Common myeloid progenitor, CD34-positive (primary cell): ENCODE data around the gene UTP4.

ENCODE experiments used
- CTCF ChIA-PET: fragments of 350-600 bp; sonication (Branson Sonifier 250); formaldehyde crosslinking; loops from one replicate; lab custom pipeline; 2021; ENCODE audit warnings: antibody characterized with exemption; lab: Charles Lee
- POLR2A ChIA-PET: fragments of 350-600 bp; sonication (Branson Sonifier 250); formaldehyde crosslinking; loops from one replicate; lab custom pipeline; 2021; ENCODE audit warnings: antibody characterized with exemption; lab: Charles Lee
- DNase-seq, 3 donors: peaks; one replicate each; pipeline versions ENCODE4 v3.0.0 to v3.0.0-alpha.2; 2013
- H3K27ac ChIP-seq, 2 experiments: 1 replicate in 1 of 2; 2 replicates in 1 of 2; pipeline ENCODE4 v1.7.0; 2013; ENCODE audit warnings: inconsistent platforms in 2 of 2, low read length in 2 of 2, mild to moderate bottlenecking in 2 of 2, low read depth in 1 of 2, moderate library complexity in 1 of 2; ENCODE audit not compliant: severe bottlenecking in 2 of 2, insufficient read depth in 1 of 2, poor library complexity in 1 of 2
- H3K27me3 ChIP-seq, 5 experiments: replicated peaks in 2 of 5; 1 replicate in 3 of 5; 2 replicates in 2 of 5; pipeline versions ENCODE4 v1.6.1 to v1.7.0; 2013; ENCODE audit warnings: low read length in 4 of 5, mild to moderate bottlenecking in 2 of 5, moderate library complexity in 2 of 5, inconsistent platforms in 1 of 5; ENCODE audit not compliant: insufficient read depth in 5 of 5, control insufficient read depth in 4 of 5
- H3K36me3 ChIP-seq, 4 experiments: 1 replicate in 2 of 4; 2 replicates in 2 of 4; pipeline versions ENCODE4 v1.6.1 to v1.7.0; 2013; ENCODE audit warnings: low read length in 3 of 4, control low read depth in 1 of 4, mild to moderate bottlenecking in 1 of 4; ENCODE audit not compliant: control insufficient read depth in 4 of 4, insufficient read depth in 4 of 4
- H3K4me1 ChIP-seq, 4 experiments: 1 replicate in 3 of 4; 2 replicates in 1 of 4; pipeline versions ENCODE4 v1.6.1 to v1.7.1; 2013; ENCODE audit warnings: low read length in 3 of 4, mild to moderate bottlenecking in 3 of 4, control low read depth in 1 of 4, inconsistent platforms in 1 of 4, moderate library complexity in 1 of 4; ENCODE audit not compliant: control insufficient read depth in 4 of 4, insufficient read depth in 4 of 4; ENCODE audit errors: control extremely low read depth in 1 of 4
- H3K4me3 ChIP-seq, 7 experiments: 1 replicate in 4 of 7; 2 replicates in 3 of 7; pipeline versions ENCODE4 v1.5.1 to v1.7.0; 2013; ENCODE audit warnings: mild to moderate bottlenecking in 7 of 7, low read length in 6 of 7, moderate library complexity in 6 of 7, inconsistent platforms in 2 of 7, low read depth in 2 of 7, control low read depth in 1 of 7; ENCODE audit not compliant: insufficient read depth in 4 of 7, control insufficient read depth in 1 of 7; ENCODE audit errors: extremely low read depth in 1 of 7
- H3K9me3 ChIP-seq, 5 experiments: 1 replicate in 4 of 5; 2 replicates in 1 of 5; pipeline versions ENCODE4 v1.6.1 to v1.7.1; 2013; ENCODE audit warnings: low read length in 4 of 5, mild to moderate bottlenecking in 2 of 5, inconsistent platforms in 1 of 5, low read depth in 1 of 5, moderate library complexity in 1 of 5; ENCODE audit not compliant: control insufficient read depth in 4 of 5, insufficient read depth in 2 of 5; ENCODE audit errors: control extremely low read depth in 1 of 5
- whole genome bisulfite sequencing: methylation state at CpG from one replicate; pipeline ENCODE4 v1.1.5; 2013; ENCODE audit not compliant: insufficient coverage; 5-methylcytosine and 5-hydroxymethylcytosine counted together

UTP4 gene

DNA sequence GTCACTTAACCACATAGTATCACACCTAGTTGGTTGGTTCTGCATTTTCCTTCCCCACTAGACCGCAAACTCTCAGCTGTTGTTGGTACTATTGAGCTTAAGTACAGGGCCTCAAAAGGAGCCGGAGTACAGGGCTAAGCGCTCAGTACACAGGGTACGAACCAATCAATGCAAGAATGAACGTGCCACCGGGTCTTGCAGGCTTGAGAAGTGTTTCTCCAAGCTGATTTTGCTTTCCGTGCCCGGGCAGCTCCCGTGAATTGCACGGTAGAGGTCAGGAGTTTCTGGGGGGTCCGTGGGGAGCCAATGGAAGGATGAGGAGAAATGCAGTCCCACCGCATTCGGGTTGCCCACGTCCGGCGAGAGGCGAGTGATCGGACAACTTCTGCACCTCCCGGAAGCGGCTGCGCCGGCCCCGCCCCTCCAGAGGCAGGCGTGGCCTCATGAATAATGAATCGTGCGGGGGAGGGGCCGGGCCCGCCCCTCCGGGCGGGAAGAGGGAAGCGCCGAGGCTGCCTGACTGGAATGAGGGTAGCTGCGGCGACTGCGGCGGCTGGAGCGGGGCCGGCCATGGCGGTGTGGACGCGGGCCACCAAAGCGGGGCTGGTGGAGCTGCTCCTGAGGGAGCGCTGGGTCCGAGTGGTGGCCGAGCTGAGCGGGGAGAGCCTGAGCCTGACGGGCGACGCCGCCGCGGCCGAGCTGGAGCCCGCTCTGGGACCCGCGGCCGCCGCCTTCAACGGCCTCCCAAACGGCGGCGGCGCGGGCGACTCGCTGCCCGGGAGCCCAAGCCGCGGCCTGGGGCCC is 54.4 kb downstream of the UTP4 start, which contains the start of gene SNTB2:
SNTB2 (plus strand) TSS at position 523 of the 804 bp plus-strand sequence; CDS start at position 526, 3 bp downstream.
- Histone ChIP-seq H3K27ac (peak within 1 kb of the TSS in 1 of 2 experiments; percentile 61), H3K4me1 (peaks cover 7 to 42% (median 24%) of the 10 kb centered on the region in 4 experiments), H3K36me3 (no peaks in the 10 kb centered on the region), H3K9me3 (no peaks in the 10 kb centered on the region), H3K4me3 (peak within 1 kb of the TSS; percentile 52 to 83 (median 74)), H3K27me3 (peaks cover 0 to 17% (median 6%) of the 10 kb centered on the region in 5 experiments)
- WGBS = 0% methylated on average over 53 of the region's 69 CpGs
- CTCF ChIA-PET = interaction anchor here (0.6 to 1.0 kb wide), 2 partner anchors 31 to 163 kb away, joined by 3 read pairs; no protein-coding TSS in a partner anchor
- DNase-seq = peak; percentile 79 to 96 (median 92)
- POLR2A ChIA-PET = interaction anchor here (0.6 kb wide), 1 partner anchor 736 kb away, joined by 4 read pairs; no protein-coding TSS in a partner anchor

DNA sequence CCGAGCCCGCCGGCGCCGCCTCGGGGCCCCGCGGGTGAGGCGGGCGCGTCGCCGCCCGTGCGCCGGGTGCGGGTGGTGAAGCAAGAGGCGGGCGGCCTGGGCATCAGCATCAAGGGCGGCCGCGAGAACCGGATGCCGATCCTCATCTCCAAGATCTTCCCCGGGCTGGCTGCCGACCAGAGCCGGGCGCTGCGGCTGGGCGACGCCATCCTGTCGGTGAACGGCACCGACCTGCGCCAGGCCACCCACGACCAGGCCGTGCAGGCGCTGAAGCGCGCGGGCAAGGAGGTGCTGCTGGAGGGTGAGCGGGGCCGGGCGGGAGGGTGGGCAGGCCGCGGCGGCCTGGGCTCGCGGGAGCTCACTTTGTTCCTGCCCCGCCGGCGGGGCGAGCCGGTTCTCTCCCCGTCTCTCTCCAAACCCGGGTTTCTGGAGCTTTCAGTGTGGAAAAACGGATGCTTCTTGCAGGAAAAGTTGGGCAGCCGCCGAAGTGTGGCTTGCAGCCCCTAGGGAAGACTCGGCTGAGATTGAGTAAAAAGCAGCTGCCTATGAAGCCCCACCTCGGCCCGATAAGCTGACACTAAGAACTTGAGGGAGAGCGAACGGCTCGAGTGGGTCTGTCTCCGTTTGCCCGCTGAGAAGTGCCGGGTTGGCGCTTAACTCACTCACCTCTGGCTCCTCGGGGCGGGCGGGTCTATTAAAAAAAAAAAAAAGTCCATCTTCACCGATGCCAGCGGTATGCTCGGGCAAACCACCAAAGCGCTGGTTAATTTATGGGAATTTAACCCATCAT is 55.2 kb downstream of the UTP4 start:
- 0% methylated on average over 58 of the region's 76 CpGs for WGBS

DNA sequence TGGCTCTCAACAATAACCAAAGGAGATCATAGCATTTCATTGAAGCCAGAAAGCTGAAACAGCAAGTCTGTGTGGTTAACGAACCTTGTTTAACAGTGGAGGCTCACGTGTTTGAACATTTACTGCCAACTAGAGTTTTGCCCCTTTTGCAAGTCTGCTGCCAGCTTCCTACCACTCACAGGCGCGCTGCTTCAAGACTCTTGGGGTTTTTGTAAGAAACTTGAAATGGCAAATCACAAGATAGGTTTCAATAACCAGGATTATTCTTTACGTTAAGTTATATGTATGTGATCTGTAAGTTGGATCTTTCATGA is 55.7 kb downstream of the UTP4 start:
- DNase-seq = peak in 2 of 3 donors; percentile 66 to 84
- H3K4me3 ChIP-seq = peak overlapping the region in 6 of 7 experiments; percentile 64 to 83 (median 76)

More for the DNA sequence above, 55.2 kb downstream of the UTP4 start:
- Histone ChIP-seq H3K4me1 (peaks cover 7 to 42% (median 24%) of the 10 kb centered on the region in 4 experiments), H3K4me3 (peak overlapping the region; percentile 52 to 83 (median 74)), H3K36me3 (no peaks in the 10 kb centered on the region), H3K27me3 (peaks cover 0 to 17% (median 6%) of the 10 kb centered on the region in 5 experiments), H3K9me3 (no peaks in the 10 kb centered on the region), H3K27ac (no peak overlapping the region)
- ChIA-PET POLR2A (interaction anchor here (0.6 kb wide), 2 partner anchors 701 to 735 kb away, joined by 4 to 6 read pairs; no protein-coding TSS in a partner anchor), CTCF (interaction anchor here (1.0 kb wide), 1 partner anchor 32 kb away, joined by 3 read pairs; no protein-coding TSS in a partner anchor)
- DNase-seq = peak in 2 of 3 donors; percentile 31 to 49

DNA sequence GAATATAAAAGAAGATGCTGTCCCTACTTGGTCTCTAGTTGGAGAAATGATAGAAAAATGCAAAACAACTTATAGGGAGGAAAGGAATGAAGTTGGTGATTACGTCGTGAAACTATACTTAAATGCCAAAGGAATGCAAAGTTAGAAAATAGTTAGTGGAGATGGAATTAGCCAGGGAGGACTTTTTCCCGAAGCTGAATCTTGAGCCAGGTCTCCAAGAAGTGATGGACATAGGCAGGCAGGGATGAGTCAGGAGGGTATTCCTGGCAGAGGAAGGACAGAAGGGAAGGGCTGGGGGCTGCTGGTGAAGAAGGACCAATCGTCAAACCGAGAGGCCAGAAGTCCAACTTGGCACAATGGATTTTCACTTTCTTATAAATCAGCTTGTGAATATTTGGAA is 56.3 kb downstream of the UTP4 start:
- Histone ChIP-seq H3K4me3 (peak overlapping the region in 1 of 7 experiments; percentile 26), H3K9me3 (no peaks in the 10 kb centered on the region), H3K27ac (no peak overlapping the region), H3K27me3 (peaks cover 0 to 17% (median 7%) of the 10 kb centered on the region in 5 experiments), H3K36me3 (no peaks in the 10 kb centered on the region), H3K4me1 (peaks cover 7 to 42% (median 24%) of the 10 kb centered on the region in 4 experiments)
- POLR2A ChIA-PET = no interaction called here
- 65% methylated on average over 4 of the region's 5 CpGs for WGBS
- CTCF ChIA-PET = interaction anchor here (0.8 kb wide), 1 partner anchor 844 kb away, joined by 3 read pairs; no protein-coding TSS in a partner anchor
- no peak for DNase-seq

More for the DNA sequence above, 55.7 kb downstream of the UTP4 start:
- peaks cover 0 to 17% (median 6%) of the 10 kb centered on the region in 5 experiments for H3K27me3 ChIP-seq
- 0% methylated on average over 4 of the region's 5 CpGs for WGBS
- ChIA-PET CTCF (no interaction called here), POLR2A (interaction anchor here (0.6 kb wide), 1 partner anchor 702 kb away, joined by 6 read pairs; no protein-coding TSS in a partner anchor)
- peaks cover 7 to 42% (median 24%) of the 10 kb centered on the region in 4 experiments for H3K4me1 ChIP-seq
- H3K27ac ChIP-seq = no peak overlapping the region
- no peaks in the 10 kb centered on the region for H3K36me3 ChIP-seq
- no peaks in the 10 kb centered on the region for H3K9me3 ChIP-seq

DNA sequence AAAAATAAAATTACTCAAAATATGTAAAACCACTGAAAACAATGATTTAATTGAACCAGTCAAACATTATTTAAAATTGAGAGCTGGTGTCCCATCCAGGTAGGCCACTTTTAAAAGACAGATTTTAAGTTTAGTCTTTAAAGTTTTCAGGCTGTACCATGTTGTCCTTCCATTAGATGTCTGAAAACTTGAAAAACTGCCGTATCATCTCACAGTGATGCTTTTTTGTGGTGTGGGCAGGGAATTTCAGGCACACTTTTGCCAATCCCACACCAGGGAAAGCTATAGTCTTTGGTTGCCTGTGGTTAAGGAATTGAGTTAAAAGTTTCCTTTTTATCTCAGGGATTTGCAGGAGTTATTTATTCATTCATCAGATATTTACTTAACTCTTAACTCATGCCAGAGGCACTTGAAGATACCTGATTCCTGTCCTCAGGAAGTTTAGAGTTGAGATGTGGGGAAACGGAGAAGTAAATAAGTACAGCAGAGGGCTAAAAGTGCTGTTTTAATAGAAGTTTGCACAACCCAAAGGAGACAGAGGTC is 57.7 kb downstream of the UTP4 start:
- Histone ChIP-seq H3K27ac (no peak overlapping the region), H3K4me1 (peaks cover 7 to 42% (median 24%) of the 10 kb centered on the region in 4 experiments), H3K9me3 (no peaks in the 10 kb centered on the region), H3K36me3 (no peaks in the 10 kb centered on the region), H3K4me3 (no peak overlapping the region), H3K27me3 (peaks cover 0 to 17% (median 7%) of the 10 kb centered on the region in 5 experiments)
- DNase-seq = no peak
- ChIA-PET CTCF (interaction anchor here (1.5 kb wide), 1 partner anchor 9 kb away, joined by 3 read pairs; no protein-coding TSS in a partner anchor), POLR2A (no interaction called here)
- 100% methylated on average over 1 of the region's 2 CpGs for WGBS

DNA sequence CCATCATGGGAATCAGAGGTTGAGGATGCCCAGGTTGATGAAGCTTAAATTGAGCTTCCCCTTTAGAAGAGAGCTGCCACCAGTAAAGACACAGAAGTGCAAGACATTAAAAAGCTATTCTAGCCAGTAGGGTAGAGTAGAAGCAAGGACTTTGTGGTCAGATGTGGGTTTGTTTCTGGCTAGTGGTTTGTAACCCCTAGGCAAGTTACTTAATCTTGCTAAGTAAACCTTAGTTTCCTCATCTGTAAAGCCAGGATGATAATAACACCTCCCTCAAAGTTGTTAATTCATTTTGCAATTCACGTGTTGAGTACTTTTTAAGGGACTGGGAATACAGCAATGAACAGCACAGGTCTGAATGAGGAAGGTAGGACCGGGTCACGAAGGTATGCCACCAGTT is 58.1 kb downstream of the UTP4 start:
- WGBS = 92% methylated on average over 3 of the region's 3 CpGs
- H3K36me3 ChIP-seq = no peaks in the 10 kb centered on the region
- peaks cover 0 to 17% (median 7%) of the 10 kb centered on the region in 5 experiments for H3K27me3 ChIP-seq
- H3K4me1 ChIP-seq = peaks cover 7 to 42% (median 24%) of the 10 kb centered on the region in 4 experiments
- CTCF ChIA-PET = interaction anchor here (1.5 kb wide), 1 partner anchor 9 kb away, joined by 3 read pairs; no protein-coding TSS in a partner anchor
- DNase-seq = peak in 2 of 3 donors; percentile 50 to 57
- POLR2A ChIA-PET = no interaction called here
- H3K4me3 ChIP-seq = no peak overlapping the region
- no peaks in the 10 kb centered on the region for H3K9me3 ChIP-seq
- no peak overlapping the region for H3K27ac ChIP-seq
